GM10248 (cell line): ENCODE measurements around the gene NUDT3.

Experiments
- CTCF ChIA-PET: fragments of 300-600 bp; sonication (Branson Sonifier 250); formaldehyde crosslinking; extraction: SDS; loops from one replicate; lab custom pipeline; 2021; ENCODE audit warnings: antibody characterized with exemption; lab: Yijun Ruan, JAX
- POLR2A ChIA-PET: fragments of 350-650 bp; sonication (Branson Sonifier 250); formaldehyde crosslinking; extraction: SDS; loops from one replicate; lab custom pipeline; 2020; ENCODE audit warnings: antibody characterized with exemption; lab: Yijun Ruan, JAX
- DNase-seq: peaks from one replicate; pipeline ENCODE4 v3.0.0; 2012; ENCODE audit errors: extremely low spot score
- TF ChIP-seq, protein P1 (sequence below): IDR thresholded peaks from 2 replicates; pipeline ENCODE4 v1.5.1; 2012; ENCODE audit warnings: mild to moderate bottlenecking, low read depth; ENCODE audit errors: extremely low read depth, missing control alignments, control extremely low read depth

Gene NUDT3

DNA sequence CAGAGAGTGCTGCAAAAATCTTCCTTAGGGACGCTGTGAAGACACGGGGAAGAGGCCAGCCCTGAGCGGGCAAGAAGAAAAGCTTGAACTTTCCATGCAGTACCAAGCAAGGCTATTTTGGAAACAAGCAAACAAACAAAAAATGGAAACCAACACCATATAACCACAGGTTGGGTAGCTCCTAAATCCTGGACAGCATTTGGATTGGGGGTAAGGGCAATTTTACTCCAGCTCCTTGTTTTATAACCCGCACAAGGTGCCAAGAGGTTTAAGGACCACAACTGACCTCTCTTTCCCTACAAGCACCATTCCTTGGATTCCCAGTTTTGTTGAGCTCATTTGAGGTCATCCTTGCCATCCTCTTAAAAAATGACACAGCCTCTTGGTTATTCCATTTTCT is 112.3 kb downstream of the NUDT3 start:
- DNase-seq: no peak
- ChIA-PET CTCF (interaction anchor here (1.1 to 3.0 kb wide), 3 partner anchors 10 to 126 kb away, joined by 3 to 14 read pairs (median 7); no protein-coding TSS in a partner anchor), POLR2A (no interaction called here)
- TF ChIP-seq, protein P1, sequence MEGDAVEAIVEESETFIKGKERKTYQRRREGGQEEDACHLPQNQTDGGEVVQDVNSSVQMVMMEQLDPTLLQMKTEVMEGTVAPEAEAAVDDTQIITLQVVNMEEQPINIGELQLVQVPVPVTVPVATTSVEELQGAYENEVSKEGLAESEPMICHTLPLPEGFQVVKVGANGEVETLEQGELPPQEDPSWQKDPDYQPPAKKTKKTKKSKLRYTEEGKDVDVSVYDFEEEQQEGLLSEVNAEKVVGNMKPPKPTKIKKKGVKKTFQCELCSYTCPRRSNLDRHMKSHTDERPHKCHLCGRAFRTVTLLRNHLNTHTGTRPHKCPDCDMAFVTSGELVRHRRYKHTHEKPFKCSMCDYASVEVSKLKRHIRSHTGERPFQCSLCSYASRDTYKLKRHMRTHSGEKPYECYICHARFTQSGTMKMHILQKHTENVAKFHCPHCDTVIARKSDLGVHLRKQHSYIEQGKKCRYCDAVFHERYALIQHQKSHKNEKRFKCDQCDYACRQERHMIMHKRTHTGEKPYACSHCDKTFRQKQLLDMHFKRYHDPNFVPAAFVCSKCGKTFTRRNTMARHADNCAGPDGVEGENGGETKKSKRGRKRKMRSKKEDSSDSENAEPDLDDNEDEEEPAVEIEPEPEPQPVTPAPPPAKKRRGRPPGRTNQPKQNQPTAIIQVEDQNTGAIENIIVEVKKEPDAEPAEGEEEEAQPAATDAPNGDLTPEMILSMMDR: no peak

- DNase-seq: no peak
- CTCF ChIA-PET: interaction anchor here (1.3 to 1.9 kb wide), 4 partner anchors 12 to 1410 kb away, joined by 3 to 8 read pairs (median 4); no protein-coding TSS in a partner anchor
- POLR2A ChIA-PET: interaction anchor here (0.6 kb wide), 1 partner anchor 23 kb away, joined by 3 read pairs; no protein-coding TSS in a partner anchor
- TF ChIP-seq, protein P1: no peak
These were observed 113.6 kb downstream of the NUDT3 start for GRCh38 chr6:34278833-34279232.

- CTCF ChIA-PET: interaction anchor here (1.4 to 1.9 kb wide), 3 partner anchors 13 to 28 kb away, joined by 4 to 8 read pairs (median 4); no protein-coding TSS in a partner anchor
- TF ChIP-seq, protein P1: no peak
- DNase-seq: no peak
- POLR2A ChIA-PET: no interaction called here
These were observed 114.7 kb downstream of the NUDT3 start for GRCh38 chr6:34277763-34278112.

DNA sequence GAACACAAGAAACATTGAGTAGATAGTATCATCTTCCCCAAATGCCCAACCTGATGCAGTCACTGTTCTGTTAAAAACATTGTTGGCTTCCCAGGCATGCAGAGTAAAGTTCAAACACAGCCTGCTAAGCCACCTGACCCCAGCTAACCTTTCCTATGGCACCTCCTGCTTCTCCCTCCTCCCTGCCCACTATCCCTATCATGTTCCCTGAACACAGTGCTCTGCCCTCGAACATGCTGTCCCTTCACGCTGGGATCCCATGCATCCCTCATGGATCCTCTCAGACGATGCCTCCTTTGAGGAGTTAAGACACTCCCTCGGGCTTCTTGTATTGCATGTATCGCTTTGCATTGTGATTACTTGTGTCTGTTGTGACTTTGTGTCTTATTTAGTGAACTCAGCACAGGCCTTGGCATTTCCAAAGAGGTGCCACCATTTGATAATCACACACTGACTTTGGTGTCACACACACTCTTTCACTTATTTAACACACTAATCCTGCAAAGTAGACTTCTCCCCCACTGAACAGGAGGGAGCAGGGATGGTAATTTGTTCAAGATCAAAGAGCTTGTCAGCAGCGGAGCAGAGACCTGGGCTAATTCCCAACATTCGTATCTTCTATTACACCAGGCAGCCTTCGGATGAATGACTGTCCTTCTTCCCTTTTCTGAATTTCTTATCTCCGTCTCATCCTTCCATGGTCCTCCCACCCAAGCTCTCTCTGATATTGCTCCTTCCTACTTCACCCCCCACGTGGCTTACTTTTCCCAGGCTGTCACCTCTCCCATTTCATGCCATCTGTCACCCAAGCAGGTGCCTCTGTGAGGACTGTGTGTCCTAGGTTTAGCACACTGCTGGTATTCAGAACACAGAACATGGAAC is 115.3 kb downstream of the NUDT3 start:
- DNase-seq: no peak
- TF ChIP-seq, protein P1: no peak
- POLR2A ChIA-PET: no interaction called here
- CTCF ChIA-PET: interaction anchor here (1.6 to 1.9 kb wide), 2 partner anchors 14 to 24 kb away, joined by 4 to 8 read pairs; no protein-coding TSS in a partner anchor

DNA sequence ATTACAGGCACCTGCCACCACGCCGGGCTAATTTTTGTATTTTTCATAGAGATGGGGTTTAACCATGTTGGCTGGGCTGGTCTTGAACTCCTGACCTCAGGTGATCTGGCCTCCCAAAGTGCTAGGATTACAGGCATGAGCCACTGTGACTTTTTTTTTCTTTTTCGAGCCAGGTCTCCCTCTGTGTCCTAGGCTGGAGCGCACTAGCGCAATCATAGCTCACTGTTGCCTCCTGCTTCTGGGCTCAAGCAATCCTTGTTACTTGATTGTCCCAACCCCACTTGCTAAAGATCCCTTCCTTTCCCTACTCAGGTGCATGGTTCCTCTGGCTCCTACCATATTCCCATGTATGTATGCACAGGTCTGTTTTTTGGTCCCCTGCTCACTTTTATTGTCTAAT is 116.3 kb downstream of the NUDT3 start:
- ChIA-PET CTCF (no interaction called here), POLR2A (interaction anchor here (0.7 kb wide), 1 partner anchor 363 kb away, joined by 3 read pairs; no protein-coding TSS in a partner anchor)
- no peak for DNase-seq
- TF ChIP-seq, protein P1: no peak

DNA sequence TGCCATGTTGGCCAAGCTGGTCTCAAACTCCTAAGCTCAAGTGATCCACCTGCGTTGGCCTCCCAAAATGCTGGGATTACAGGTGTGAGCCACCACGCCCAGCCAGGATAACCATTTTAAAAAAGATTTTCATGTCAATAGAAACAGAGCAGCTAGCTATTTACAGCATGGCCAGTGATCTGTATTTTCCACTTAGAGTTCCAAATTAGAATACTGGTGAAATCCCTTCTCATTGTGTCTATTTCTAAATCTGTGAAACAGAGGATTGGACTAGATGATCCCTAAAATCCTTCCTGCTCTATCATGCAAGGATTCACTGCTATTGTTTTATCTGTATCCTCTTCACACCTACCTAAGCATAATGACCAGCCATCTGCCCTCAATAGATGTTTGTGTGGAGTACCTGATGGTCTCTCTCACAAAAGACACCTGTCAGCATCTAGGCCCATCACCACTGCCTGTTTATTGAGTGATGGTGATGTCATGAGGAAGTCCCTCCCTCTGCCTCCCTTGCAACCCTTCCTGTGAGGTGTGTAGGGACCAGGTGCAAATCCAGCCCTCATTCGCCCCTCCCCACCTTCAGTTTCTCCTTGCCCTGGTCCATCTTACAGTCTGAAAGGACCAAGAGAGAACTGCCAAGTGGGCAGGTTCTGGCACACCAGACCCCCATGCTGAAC is 117.2 kb downstream of the NUDT3 start:
- DNase-seq: no peak
- CTCF ChIA-PET: interaction anchor here (0.8 to 1.0 kb wide), 2 partner anchors 26 to 965 kb away, joined by 3 read pairs; no protein-coding TSS in a partner anchor
- POLR2A ChIA-PET: no interaction called here
- TF ChIP-seq, protein P1: no peak
